CD8-positive, alpha-beta memory T cell (primary cell): ENCODE results near the gene MEP1B. TPM values are rescaled to one million over a fixed set of nuclear protein-coding genes. Genes with fewer than 3 reads are reported as not detected.

ENCODE experiments used
- CTCF ChIA-PET: fragments of 350-600 bp; sonication (Branson Sonifier 250); formaldehyde crosslinking; loops from one replicate; lab custom pipeline; 2021; ENCODE audit warnings: antibody characterized with exemption; lab: Charles Lee
- POLR2A ChIA-PET: fragments of 350-600 bp; sonication (Branson Sonifier 250); formaldehyde crosslinking; loops from one replicate; lab custom pipeline; 2021; ENCODE audit warnings: antibody characterized with exemption; lab: Charles Lee
- DNase-seq, 5 donors: peaks; one replicate each; pipeline versions ENCODE4 v3.0.0 to v3.0.0-alpha.2; 2020 to 2022; ENCODE audit warnings: mixed read lengths in 1 of 5
- H3K27ac ChIP-seq: one replicate; pipeline ENCODE4 v1.7.0; 2013; ENCODE audit warnings: low read depth, mild to moderate bottlenecking, low read length, moderate library complexity
- H3K27me3 ChIP-seq: 2 replicates; pipeline ENCODE4 v1.7.0; 2013; ENCODE audit warnings: low read length, mild to moderate bottlenecking; ENCODE audit not compliant: insufficient read depth, poor library complexity, severe bottlenecking
- H3K36me3 ChIP-seq: 2 replicates; pipeline ENCODE4 v1.7.0; 2013; ENCODE audit warnings: mild to moderate bottlenecking, low read length, moderate library complexity; ENCODE audit not compliant: insufficient read depth
- H3K4me1 ChIP-seq: 2 replicates; pipeline ENCODE4 v1.7.0; 2013; ENCODE audit warnings: mild to moderate bottlenecking, low read length, moderate library complexity; ENCODE audit not compliant: insufficient read depth
- H3K4me3 ChIP-seq: 2 replicates; pipeline ENCODE4 v1.7.0; 2013; ENCODE audit warnings: mild to moderate bottlenecking, low read length
- H3K9me3 ChIP-seq: 2 replicates; pipeline ENCODE4 v1.7.0; 2013; ENCODE audit warnings: mild to moderate bottlenecking, low read length
- H3K27ac Mint-ChIP-seq, 8 donors: one replicate each; pipeline ENCODE4 v1.8.0; 2020 to 2021; ENCODE audit warnings: mixed read lengths in 8 of 8, mild to moderate bottlenecking in 6 of 8, inconsistent platforms in 3 of 8, moderate library complexity in 3 of 8
- H3K27me3 Mint-ChIP-seq, 2 donors: one replicate each; pipeline ENCODE4 v1.8.0; 2020 to 2021; ENCODE audit warnings: mixed read lengths in 2 of 2, mild to moderate bottlenecking in 1 of 2, moderate library complexity in 1 of 2
- H3K36me3 Mint-ChIP-seq, 3 donors: one replicate each; pipeline ENCODE4 v1.8.0; 2020 to 2021; ENCODE audit warnings: mixed read lengths in 3 of 3, inconsistent platforms in 1 of 3, mild to moderate bottlenecking in 1 of 3
- H3K4me1 Mint-ChIP-seq, 3 donors: one replicate each; pipeline ENCODE4 v1.8.0; 2020 to 2021; ENCODE audit warnings: mixed read lengths in 3 of 3, inconsistent platforms in 1 of 3, mild to moderate bottlenecking in 1 of 3
- H3K4me3 Mint-ChIP-seq, 7 donors: one replicate each; pipeline ENCODE4 v1.8.0; 2020 to 2021; ENCODE audit warnings: mixed read lengths in 7 of 7, mild to moderate bottlenecking in 6 of 7, moderate library complexity in 4 of 7, inconsistent platforms in 2 of 7
- H3K9me3 Mint-ChIP-seq, 5 donors: one replicate each; pipeline ENCODE4 v1.8.0; 2020 to 2022; ENCODE audit warnings: mixed read lengths in 5 of 5, mild to moderate bottlenecking in 3 of 5, moderate library complexity in 2 of 5, inconsistent platforms in 1 of 5
- polyA plus RNA-seq: library from polyadenylated mRNA; unstranded; fragments of 300-500 nt; fragmentation: Illumina TruSeq; gene quantifications from one replicate; pipeline ENCODE4 v1.2.3, GENCODE V29; 2021
- total RNA-seq, 2 experiments: library from RNA; stranded (reverse); gene quantifications; one replicate each; pipeline ENCODE4 v1.2.3, GENCODE V29; 2021

The MEP1B gene
- total and polyA plus RNA-seq, 3 experiments from 2014 or later: 0.12 TPM; not detected in 2

- no peak overlapping the region for H3K27ac ChIP-seq
- H3K27me3 ChIP-seq: no peaks in the 10 kb centered on the region
- CTCF ChIA-PET: no interaction called here
- no peaks in the 10 kb centered on the region for H3K4me1 ChIP-seq
- H3K36me3 ChIP-seq: no peaks in the 10 kb centered on the region
- H3K4me3 ChIP-seq: no peak overlapping the region
- H3K4me3 Mint-ChIP-seq: no peak overlapping the region
- H3K4me1 Mint-ChIP-seq: no peaks in the 10 kb centered on the region
- H3K27ac Mint-ChIP-seq: no peak overlapping the region
- peaks cover 0 to 3% (median under 1%) of the 10 kb centered on the region in 5 donors for H3K9me3 Mint-ChIP-seq
- POLR2A ChIA-PET: no interaction called here
- no peak for DNase-seq
- peaks cover 10 to 30% of the 10 kb centered on the region in 2 donors for H3K27me3 Mint-ChIP-seq
- no peaks in the 10 kb centered on the region for H3K36me3 Mint-ChIP-seq
- H3K9me3 ChIP-seq: no peaks in the 10 kb centered on the region
These were observed 370 bp downstream of the MEP1B start for GRCh38 chr18:32190209-32190608.

GRCh38 chr18:32195881-32196815 lies 6.3 kb downstream of the MEP1B start:
- no peak overlapping the region for H3K27ac ChIP-seq
- no peaks in the 10 kb centered on the region for H3K9me3 Mint-ChIP-seq
- H3K4me3 Mint-ChIP-seq: no peak overlapping the region
- H3K27me3 ChIP-seq: no peaks in the 10 kb centered on the region
- peaks cover 2 to 7% of the 10 kb centered on the region in 2 donors for H3K27me3 Mint-ChIP-seq
- no peak overlapping the region for H3K27ac Mint-ChIP-seq
- H3K36me3 ChIP-seq: no peaks in the 10 kb centered on the region
- no peaks in the 10 kb centered on the region for H3K36me3 Mint-ChIP-seq
- no peaks in the 10 kb centered on the region for H3K4me1 Mint-ChIP-seq
- H3K4me1 ChIP-seq: no peaks in the 10 kb centered on the region
- H3K9me3 ChIP-seq: no peaks in the 10 kb centered on the region
- H3K4me3 ChIP-seq: no peak overlapping the region
- ChIA-PET CTCF (no interaction called here), POLR2A (no interaction called here)
- no peak for DNase-seq

GRCh38 chr18:32200766-32201165 lies 10.9 kb downstream of the MEP1B start:
- no peak for DNase-seq
- H3K36me3 ChIP-seq: no peaks in the 10 kb centered on the region
- Mint-ChIP-seq H3K9me3 (no peaks in the 10 kb centered on the region), H3K4me3 (no peak overlapping the region), H3K36me3 (no peaks in the 10 kb centered on the region), H3K27ac (no peak overlapping the region), H3K27me3 (peaks cover 0 to 4% of the 10 kb centered on the region in 2 donors), H3K4me1 (no peaks in the 10 kb centered on the region)
- ChIA-PET CTCF (interaction anchor here (0.9 kb wide), 1 partner anchor 9 kb away, joined by 3 read pairs; no protein-coding TSS in a partner anchor), POLR2A (no interaction called here)
- no peak overlapping the region for H3K4me3 ChIP-seq
- no peaks in the 10 kb centered on the region for H3K9me3 ChIP-seq
- H3K4me1 ChIP-seq: no peaks in the 10 kb centered on the region
- no peak overlapping the region for H3K27ac ChIP-seq
- H3K27me3 ChIP-seq: no peaks in the 10 kb centered on the region

GRCh38 chr18:32201948-32202672 lies 12.3 kb downstream of the MEP1B start:
- POLR2A ChIA-PET: no interaction called here
- Mint-ChIP-seq H3K4me1 (no peaks in the 10 kb centered on the region), H3K27ac (no peak overlapping the region)

GRCh38 chr18:32208023-32208422 lies 18.2 kb downstream of the MEP1B start:
- no peak for DNase-seq
- H3K4me3 ChIP-seq: no peak overlapping the region
- H3K36me3 Mint-ChIP-seq: no peaks in the 10 kb centered on the region
- no peaks in the 10 kb centered on the region for H3K36me3 ChIP-seq
- no peak overlapping the region for H3K27ac ChIP-seq
- no peaks in the 10 kb centered on the region for H3K27me3 ChIP-seq
- no peaks in the 10 kb centered on the region for H3K4me1 Mint-ChIP-seq
- no peak overlapping the region for H3K4me3 Mint-ChIP-seq
- H3K4me1 ChIP-seq: no peaks in the 10 kb centered on the region
- ChIA-PET POLR2A (no interaction called here), CTCF (no interaction called here)
- no peak overlapping the region for H3K27ac Mint-ChIP-seq
- H3K9me3 Mint-ChIP-seq: no peaks in the 10 kb centered on the region
- no peaks in the 10 kb centered on the region for H3K9me3 ChIP-seq
- H3K27me3 Mint-ChIP-seq: peaks cover 7 to 16% of the 10 kb centered on the region in 2 donors

More at GRCh38 chr18:32201948-32202672, 12.3 kb downstream of the MEP1B start:
- Mint-ChIP-seq H3K4me3 (no peak overlapping the region), H3K27me3 (peaks cover 0 to 10% of the 10 kb centered on the region in 2 donors), H3K9me3 (no peaks in the 10 kb centered on the region), H3K36me3 (no peaks in the 10 kb centered on the region)
- H3K4me3 ChIP-seq: no peak overlapping the region
- no peaks in the 10 kb centered on the region for H3K4me1 ChIP-seq
- H3K9me3 ChIP-seq: no peaks in the 10 kb centered on the region
- DNase-seq: no peak
- CTCF ChIA-PET: no interaction called here
- no peaks in the 10 kb centered on the region for H3K36me3 ChIP-seq
- no peak overlapping the region for H3K27ac ChIP-seq
- H3K27me3 ChIP-seq: no peaks in the 10 kb centered on the region

GRCh38 chr18:32208577-32208976 lies 18.7 kb downstream of the MEP1B start:
- Histone ChIP-seq H3K4me1 (no peaks in the 10 kb centered on the region), H3K27me3 (no peaks in the 10 kb centered on the region), H3K9me3 (no peaks in the 10 kb centered on the region), H3K27ac (no peak overlapping the region), H3K36me3 (no peaks in the 10 kb centered on the region), H3K4me3 (no peak overlapping the region)
- peaks cover 7 to 20% of the 10 kb centered on the region in 2 donors for H3K27me3 Mint-ChIP-seq
- no peak for DNase-seq
- H3K9me3 Mint-ChIP-seq: no peaks in the 10 kb centered on the region
- no peaks in the 10 kb centered on the region for H3K4me1 Mint-ChIP-seq
- no peak overlapping the region for H3K4me3 Mint-ChIP-seq
- no peak overlapping the region for H3K27ac Mint-ChIP-seq
- H3K36me3 Mint-ChIP-seq: no peaks in the 10 kb centered on the region
- ChIA-PET POLR2A (no interaction called here), CTCF (no interaction called here)

GRCh38 chr18:32209685-32210445 lies 20.0 kb downstream of the MEP1B start:
- no peak for DNase-seq
- Histone ChIP-seq H3K27ac (no peak overlapping the region), H3K27me3 (no peaks in the 10 kb centered on the region), H3K4me3 (no peak overlapping the region), H3K9me3 (no peaks in the 10 kb centered on the region), H3K4me1 (no peaks in the 10 kb centered on the region), H3K36me3 (no peaks in the 10 kb centered on the region)
- POLR2A ChIA-PET: no interaction called here
- Mint-ChIP-seq H3K27ac (no peak overlapping the region), H3K4me3 (no peak overlapping the region), H3K9me3 (no peaks in the 10 kb centered on the region), H3K27me3 (peaks cover 7 to 20% of the 10 kb centered on the region in 2 donors), H3K36me3 (no peaks in the 10 kb centered on the region), H3K4me1 (no peaks in the 10 kb centered on the region)
- CTCF ChIA-PET: interaction anchor here (1.2 kb wide), 1 partner anchor 9 kb away, joined by 3 read pairs; no protein-coding TSS in a partner anchor
